ENCODE results near the gene LEFTY2. TPM values are rescaled to one million over a fixed set of nuclear protein-coding genes. Genes with fewer than 3 reads are reported as not detected.

LEFTY2 gene
- total RNA-seq, 1 donor from 2014 or later, result 1.2 TPM

DNA sequence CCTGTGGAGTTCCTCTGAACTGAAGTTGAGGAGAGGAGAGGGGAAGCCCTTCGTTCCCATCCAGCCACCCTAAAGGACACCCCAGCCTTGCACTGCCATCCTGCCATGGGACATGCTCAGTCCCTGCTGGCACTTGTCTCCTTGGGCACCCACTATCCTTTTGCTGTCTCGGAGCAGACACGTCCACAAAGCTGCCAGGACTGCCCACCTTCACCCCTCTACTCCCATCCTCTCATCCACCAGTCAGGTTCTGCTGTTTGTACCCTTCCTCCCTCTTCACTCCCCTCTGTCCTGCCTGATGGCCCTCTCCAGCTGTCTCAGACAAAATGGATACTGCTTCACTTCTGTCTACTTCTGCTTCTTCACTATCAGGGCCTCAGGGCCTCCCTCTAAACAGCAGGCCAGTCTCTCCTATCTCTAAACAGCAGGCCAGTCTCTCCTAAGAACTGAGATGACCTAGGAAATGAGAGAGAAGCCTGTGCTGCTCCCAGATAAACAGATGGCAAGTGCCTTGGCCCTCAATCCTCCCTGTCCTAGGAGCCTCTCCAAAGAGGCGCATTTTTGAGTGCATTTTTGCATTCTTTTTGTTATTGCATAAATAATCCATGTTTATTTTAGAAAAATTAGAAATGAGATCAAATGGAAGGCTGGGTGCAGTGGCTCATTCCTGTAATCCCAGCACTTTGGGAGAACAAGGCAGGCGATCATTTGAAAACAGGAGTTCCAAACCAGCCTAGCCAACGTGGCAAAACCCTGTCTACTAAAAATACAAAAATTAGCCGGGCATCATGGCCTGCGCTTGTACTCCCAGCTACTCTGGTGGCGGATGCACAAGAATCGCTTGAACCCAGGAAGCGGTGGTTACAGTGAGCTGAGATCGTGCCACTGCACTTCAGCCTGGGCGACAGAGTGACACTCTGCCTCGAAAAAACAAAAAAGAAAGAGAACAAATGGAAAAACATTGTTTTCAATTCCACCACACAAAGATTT lies 12.5 kb downstream of the LEFTY2 start:
- Histone ChIP-seq H3K9me3 (no peaks in the 10 kb centered on the region), H3K27ac (peak overlapping the region; percentile 19), H3K27me3 (ENCODE audit: low read depth) (no peaks in the 10 kb centered on the region), H3K36me3 (no peaks in the 10 kb centered on the region), H3K4me3 (no peak overlapping the region), H3K4me1 (peaks cover 8% of the 10 kb centered on the region)
- DNase-seq (peak; percentile 10), ATAC-seq (no peak)
- intact Hi-C loops (cut with DNase I), result no loop called here
- TF ChIP-seq, protein P1, sequence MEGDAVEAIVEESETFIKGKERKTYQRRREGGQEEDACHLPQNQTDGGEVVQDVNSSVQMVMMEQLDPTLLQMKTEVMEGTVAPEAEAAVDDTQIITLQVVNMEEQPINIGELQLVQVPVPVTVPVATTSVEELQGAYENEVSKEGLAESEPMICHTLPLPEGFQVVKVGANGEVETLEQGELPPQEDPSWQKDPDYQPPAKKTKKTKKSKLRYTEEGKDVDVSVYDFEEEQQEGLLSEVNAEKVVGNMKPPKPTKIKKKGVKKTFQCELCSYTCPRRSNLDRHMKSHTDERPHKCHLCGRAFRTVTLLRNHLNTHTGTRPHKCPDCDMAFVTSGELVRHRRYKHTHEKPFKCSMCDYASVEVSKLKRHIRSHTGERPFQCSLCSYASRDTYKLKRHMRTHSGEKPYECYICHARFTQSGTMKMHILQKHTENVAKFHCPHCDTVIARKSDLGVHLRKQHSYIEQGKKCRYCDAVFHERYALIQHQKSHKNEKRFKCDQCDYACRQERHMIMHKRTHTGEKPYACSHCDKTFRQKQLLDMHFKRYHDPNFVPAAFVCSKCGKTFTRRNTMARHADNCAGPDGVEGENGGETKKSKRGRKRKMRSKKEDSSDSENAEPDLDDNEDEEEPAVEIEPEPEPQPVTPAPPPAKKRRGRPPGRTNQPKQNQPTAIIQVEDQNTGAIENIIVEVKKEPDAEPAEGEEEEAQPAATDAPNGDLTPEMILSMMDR (IDR thresholded peaks at IDR 0.05), result no peak

DNA sequence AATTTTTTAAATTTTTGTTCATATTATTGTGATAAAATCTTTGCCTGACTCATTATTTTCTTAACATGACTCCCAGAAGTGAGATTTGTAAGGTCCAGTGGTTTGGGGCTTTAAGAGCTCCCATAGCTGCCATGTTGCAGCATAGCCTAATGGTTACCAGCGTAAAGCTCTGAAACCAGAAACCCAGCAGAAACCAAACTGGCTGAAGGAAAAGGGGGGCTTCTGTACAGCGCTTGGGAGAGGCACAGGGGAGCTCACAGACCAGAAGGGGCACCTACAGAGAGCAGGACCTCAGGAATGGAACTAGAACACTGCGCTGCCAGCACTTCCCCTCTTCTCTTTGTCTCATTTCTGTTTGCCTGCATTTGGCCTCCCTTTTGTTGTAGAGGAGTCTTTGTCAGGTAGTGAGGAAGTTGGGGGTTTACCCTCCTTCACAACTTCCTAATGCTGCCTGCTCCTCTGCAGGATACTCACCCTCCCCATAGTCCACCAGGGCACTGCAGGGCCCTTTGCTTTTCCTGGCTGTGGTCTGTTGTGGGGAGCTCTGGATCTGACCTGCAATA lies 14.4 kb downstream of the LEFTY2 start:
- no peaks in the 10 kb centered on the region for H3K9me3 ChIP-seq
- intact Hi-C loops (cut with DNase I), result no loop called here
- TF ChIP-seq, protein P1 (IDR thresholded peaks at IDR 0.05), result no peak

DNA sequence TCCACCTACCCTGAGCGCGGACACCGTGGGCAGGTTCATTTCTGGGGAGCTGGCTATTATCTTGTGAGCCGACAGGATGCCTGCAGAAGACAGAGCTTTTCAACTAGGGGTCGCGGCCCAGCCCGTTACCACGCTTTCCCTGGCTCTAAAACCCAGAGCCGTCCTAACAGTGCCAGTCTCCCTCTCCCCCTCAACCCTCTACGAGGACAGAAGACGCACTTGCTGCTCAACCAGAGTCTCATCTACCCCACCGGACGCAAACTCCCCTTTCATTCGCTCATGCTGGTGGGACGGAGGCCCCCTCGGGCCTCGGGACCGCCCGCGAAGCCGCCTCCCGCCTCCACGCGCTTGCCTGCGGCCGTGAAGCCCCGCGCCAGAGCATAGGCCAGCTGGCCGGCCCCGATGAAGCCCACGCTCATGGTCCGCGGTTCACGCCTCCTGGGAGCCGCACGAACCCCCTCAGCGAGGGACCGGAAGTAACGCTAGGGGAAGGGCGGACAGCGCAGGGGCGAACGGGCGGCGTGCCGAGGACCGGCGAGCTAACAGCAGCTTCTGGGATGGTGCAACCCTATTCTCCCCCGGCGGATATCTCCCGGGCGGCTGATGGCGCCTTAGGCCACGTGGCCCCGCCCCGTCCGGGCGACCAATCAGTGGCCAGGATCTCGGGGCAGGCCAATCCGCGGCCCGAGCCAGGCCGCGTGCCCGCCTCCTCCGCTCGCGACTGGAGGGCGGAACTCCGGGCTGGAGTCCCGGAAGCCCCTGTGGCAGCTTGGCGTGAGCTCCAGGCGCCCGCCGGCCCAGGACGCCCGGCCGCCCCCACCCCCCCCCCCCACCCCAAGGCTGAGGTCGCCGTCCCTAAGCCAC lies 17.1 kb downstream of the LEFTY2 start, which contains the start of gene PYCR2:
Gene PYCR2, minus strand, starts transcription at position 559 of the 864 bp plus-strand sequence. Its CDS starts 140 bp downstream, at position 419.
- DNase-seq, result peak; percentile 96
- no peaks in the 10 kb centered on the region for H3K27me3 ChIP-seq (ENCODE audit: low read depth)
- H3K4me3 ChIP-seq, result peak within 1 kb of the TSS; percentile 98
- H3K27ac ChIP-seq, result peak within 1 kb of the TSS; percentile 97
- H3K36me3 ChIP-seq, result peaks cover 22% of the 10 kb centered on the region
- TF ChIP-seq, protein P1 (IDR thresholded peaks at IDR 0.05), result no peak
- intact Hi-C loops (cut with DNase I), result no loop called here
- no peaks in the 10 kb centered on the region for H3K9me3 ChIP-seq
- H3K4me1 ChIP-seq, result peaks cover 39% of the 10 kb centered on the region
- peak; percentile 99 for ATAC-seq

More for the DNA sequence above, 14.4 kb downstream of the LEFTY2 start:
- H3K27me3 ChIP-seq (ENCODE audit: low read depth), result no peaks in the 10 kb centered on the region
- H3K27ac ChIP-seq, result no peak overlapping the region
- ATAC-seq (no peak), DNase-seq (peak; percentile 12)
- H3K36me3 ChIP-seq, result peaks cover 7% of the 10 kb centered on the region
- no peak overlapping the region for H3K4me3 ChIP-seq
- H3K4me1 ChIP-seq, result peaks cover 26% of the 10 kb centered on the region

DNA sequence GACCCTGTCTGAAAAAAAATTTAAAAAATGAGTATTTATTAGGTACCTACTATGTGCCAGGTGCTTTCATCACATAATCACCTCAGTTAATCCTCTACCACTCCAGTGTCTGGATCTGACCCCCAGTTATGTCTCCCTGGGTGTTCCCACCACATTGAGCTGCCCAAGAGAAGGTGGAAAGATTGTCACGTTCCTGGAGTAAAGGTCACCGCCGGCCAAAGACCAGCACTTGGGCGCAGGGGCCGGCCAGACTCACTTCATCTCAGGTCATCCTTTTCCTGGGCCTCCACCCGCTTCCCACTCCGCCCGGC lies 17.7 kb downstream of the LEFTY2 start:
- TF ChIP-seq, protein P1 (IDR thresholded peaks at IDR 0.05), result no peak
- Histone ChIP-seq H3K4me1 (peaks cover 39% of the 10 kb centered on the region), H3K27ac (peak overlapping the region; percentile 97), H3K36me3 (peaks cover 25% of the 10 kb centered on the region), H3K27me3 (ENCODE audit: low read depth) (no peaks in the 10 kb centered on the region), H3K4me3 (peak overlapping the region; percentile 98), H3K9me3 (no peaks in the 10 kb centered on the region)
- intact Hi-C loops (cut with DNase I), result no loop called here
- ATAC-seq (peak; percentile 2 to 47), DNase-seq (peak; percentile 3)

Measured in lower lobe of right lung (tissue), 2 donors.